ENCODE measurements around the gene NRP1.

NRP1 gene

DNA sequence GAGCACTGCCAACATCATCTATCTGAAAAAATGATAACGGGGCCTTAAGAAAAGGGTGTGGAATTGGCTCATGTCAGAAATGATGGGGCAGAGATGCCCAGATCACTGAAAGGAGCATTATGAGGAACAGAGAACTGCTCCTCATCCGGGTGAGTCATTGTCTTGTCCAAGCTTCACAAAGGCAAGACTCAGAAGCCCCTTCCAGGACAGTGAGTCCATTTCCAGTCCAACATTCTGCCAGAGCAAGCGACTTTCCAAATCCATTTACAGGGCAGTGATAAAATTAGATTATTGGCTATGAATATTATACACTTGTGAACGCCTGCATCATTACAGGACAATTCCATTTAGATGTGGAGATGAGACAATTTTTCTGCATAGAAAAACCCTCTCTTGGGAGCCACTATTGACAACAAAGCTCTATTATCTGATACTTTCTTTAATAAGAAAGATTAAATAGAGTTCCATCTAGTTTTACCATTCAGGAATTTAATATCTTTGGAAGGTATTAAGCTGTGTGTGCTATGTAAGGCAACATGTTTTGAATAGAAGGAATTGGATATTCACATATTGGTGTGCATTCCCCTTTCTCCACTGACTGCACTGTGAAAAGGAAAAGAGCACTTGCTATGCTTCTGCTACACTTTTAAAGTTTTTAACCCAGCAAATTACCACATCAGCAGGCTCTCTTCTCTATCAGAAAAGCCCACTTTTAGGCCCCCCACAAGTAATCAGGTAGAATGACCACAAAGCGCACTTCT lies 159.6 kb downstream of the NRP1 start:
- DNase-seq = no peak

DNA sequence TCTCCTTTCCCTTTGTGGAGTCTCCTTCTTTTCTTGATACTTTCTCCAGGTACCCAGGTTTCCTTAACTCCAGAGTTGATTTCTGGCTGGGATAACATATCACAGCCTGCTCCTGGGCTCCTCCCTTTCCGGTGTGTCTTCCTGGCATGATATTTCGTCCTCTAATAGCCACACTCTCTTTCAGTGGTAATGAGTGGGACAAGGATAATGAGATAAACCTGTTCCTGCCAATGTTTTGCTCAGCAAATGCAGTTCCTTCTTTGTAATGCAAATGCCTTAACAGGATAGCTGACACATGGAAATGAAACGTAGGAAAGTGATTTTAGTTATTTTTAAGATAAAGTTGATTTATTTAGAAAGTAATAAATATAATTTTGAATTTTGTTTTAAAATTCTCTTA lies 168.6 kb downstream of the NRP1 start:
- DNase-seq = no peak

DNA sequence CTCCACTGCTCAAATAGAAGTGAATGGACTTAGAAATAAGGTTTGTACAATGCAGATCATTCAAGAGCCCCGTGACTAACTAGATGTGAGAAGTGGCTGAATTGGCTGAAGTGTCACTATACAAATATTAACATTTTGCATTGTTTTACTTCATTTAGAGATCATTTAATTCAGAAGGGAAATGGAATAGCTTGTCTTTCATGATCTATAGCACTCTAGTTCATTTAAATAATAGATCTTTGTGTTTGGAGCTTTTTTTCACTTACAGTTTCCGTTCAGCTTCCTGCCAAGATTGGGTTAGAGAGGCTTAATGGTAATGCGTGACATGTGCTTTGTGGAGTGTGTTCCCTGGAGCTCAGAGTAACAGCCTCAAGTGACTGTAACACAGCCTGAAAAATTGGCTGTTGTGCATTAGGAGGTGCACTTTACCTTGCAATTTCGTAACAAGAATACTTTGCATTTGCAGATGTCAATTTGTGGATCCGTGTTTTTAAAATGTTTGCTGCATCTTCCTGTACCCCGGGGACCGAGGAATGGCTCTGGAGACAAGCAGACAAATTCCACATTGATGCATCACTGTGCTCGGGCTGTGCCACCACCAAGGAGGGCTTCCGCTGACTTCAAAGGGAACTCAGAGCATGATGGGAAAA lies 170.3 kb downstream of the NRP1 start:
- DNase-seq = no peak

DNA sequence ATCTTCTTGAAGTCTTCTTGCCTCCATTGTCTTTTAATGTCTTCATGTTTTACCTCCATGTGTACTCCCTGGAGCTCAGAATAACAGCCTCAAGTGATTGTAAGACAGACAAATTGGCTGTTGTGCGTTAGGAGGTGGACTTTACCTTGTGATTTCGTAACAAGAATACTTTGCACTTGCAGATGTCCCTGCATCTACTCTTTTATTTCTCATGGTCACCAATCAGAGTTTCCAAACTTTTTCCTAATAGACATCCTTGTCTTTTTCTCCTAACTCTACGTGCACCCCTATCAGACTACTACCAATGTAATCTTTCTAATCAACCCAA lies 172.3 kb downstream of the NRP1 start:
- no peak for DNase-seq

DNA sequence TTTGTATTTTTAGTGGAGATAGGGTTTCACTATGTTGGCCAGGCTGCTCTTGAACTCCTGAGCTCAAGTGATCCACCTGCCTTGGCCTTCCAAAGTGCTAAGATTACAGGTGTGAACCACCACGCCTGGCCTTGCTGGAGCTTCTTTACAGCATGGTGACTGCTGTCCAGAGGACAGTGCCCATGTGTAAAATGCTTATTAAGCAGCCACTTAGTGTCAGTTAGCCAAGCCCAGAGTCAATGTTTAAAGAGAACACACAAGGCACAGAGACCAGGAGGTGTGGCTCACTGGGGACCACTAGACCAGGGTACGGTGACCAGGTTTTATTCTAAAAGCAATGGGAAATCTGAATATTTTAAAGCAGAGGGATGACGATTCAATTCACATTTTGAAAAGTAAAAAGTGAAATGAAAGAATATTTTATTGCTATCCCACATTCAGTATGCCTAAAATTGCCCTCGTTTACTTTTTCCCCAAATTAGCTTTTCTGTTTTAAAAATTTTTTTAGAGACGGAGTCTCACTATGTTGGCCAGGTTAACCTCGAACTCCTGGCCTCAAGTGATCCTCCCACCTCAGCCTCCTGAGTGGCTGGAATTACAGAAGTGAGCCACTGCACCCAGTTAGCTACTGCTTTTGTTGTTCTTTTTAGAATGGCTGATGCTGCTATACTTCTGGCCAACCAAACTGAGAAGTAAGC lies 172.8 kb downstream of the NRP1 start:
- DNase-seq = no peak

DNA sequence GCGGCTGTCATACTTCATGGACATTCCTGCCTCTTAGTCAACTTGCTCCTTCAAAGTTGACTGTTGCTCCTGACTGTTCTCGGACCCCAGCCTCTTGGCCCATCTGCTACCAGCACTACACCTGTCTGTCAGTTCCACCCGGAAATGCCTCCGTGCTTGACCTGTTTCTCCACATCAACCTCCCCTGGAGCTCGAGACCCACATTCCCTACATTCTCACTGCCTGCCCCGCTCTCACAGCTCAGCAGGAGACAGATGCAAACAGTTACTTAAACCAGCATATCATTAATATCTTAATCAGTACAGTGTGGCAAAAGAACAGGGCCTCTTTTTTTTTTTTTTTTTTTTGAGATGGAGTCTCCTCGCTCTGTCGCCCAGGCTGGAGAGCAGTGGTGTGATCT lies 174.3 kb downstream of the NRP1 start:
- no peak for DNase-seq

DNA sequence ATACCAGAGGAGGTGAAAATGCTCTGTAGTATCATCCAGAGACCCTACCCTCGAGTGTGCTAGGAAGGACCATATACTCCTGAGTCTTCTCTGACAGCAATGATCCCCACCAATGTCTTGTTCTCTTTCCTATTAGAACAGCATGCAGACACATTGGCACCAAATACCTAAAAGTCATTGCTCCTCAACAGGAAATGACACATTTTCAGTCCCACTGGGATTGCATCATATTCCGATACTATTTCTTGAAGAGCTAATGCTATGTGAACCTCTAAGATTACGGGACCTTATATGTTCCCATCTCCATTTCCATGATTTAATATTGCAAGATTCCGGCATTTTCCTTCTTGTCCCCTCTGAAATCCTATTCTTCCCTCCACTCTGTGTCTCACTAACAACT lies 177.4 kb downstream of the NRP1 start:
- no peak for DNase-seq

DNA sequence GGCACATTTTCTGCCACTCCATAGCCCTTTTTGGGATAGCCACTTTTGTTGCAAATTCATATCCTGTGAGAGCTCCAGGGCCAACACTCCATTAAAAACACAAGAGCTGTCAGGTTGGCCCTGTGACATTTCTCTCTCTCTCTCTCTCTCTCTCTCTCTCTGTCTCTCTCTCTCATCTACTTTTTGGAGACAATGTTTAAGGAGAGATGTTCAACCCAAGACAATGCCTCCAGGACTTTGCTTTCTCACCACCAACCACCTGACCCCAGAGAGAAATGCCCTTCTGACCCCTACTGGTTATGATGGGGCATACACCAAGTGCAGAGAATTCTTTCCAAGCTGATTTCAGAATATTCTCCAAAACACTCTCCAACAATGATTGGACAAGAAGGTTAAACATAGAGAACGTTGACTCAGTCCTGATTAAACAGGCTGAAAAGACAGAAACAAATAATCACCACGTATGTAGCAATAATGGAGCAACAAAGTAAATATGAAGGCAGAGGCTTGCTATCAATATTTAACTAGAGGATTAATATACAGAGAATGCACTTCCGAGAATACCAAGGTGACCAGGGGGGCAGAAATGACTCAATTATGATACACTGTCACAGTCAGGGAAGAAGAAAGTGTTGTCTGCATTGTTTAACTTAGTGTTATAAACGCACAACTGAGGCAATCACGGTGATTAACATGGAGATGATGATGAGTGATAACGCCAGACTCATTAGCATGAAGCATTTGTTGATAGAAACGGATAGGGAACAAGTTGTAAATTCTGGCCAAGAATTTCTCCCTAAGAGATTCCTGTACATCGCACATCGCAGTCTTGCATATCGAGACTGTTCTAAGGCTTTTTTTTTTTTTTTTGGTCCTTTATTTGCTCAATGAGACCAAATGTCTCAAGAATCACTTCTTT lies 178.5 kb downstream of the NRP1 start:
- DNase-seq = peak; percentile 38

DNA sequence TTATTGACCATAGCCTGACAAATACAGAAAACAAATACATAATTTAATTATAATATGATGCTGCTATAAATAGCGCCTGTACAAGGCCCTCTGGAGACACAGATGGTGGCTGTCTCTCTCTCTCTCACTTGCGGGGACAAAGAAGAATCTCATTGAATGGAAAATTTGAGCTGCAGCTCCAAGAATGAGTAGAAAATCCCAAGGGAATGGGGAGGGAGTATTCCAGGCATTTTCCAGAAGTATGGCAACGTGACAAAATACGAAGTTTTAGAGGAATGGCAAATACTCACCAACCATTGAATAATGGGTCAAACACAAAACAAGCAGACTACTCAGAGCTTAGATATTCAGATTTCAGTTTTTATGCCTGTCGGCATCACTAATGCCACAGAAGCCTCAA lies 179.9 kb downstream of the NRP1 start:
- no peak for DNase-seq

DNA sequence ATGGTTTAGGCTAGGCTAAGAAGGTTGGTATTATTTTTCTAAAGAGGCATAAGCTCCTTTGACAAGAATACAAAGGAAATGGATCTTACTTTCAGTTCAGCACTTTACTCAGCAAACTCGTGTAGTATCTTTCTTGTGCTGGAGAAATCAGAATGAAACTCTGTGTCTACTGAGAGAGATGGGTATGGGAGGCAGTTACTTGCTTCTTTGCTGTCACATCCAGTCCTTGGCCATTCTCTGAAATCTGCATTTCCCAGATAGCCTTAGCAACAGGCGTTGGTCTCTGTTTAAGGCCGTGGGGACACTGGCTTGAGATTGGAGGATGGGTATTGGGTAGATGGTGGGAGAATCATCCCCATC lies 180.5 kb downstream of the NRP1 start:
- DNase-seq = no peak

DNA sequence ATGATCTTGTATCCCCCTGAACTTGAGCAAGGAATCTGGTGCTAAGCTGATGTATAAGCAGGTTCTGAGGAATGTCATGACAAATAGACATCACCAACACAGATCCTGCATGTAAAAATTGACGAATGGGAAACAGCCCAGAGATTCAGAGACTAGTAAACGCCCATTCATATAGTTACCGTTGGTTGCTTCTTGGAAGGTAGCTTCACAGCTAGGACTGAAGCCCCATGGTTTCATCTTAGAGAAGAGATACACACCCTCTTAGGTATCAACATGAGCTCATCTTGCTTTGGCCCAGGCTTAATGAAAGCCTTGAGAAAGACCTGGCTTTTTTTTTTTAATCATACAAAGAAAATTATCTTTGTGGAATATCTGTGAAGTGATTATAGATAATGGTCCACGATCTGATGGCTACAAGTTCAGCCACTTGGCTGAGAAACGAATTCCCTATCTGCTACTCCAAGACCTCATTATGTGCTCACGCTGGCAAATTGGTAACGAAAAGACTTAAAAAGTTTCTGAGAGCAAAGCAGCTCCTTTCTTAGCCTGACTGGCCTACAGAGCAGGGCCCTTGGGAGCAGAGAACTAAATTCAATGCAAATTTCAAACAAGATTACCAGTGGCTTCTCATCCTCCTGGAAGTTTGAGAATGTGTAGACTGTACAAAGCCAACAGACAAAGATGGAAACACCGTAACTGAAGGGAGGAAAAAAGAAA lies 181.1 kb downstream of the NRP1 start:
- no peak for DNase-seq

DNA sequence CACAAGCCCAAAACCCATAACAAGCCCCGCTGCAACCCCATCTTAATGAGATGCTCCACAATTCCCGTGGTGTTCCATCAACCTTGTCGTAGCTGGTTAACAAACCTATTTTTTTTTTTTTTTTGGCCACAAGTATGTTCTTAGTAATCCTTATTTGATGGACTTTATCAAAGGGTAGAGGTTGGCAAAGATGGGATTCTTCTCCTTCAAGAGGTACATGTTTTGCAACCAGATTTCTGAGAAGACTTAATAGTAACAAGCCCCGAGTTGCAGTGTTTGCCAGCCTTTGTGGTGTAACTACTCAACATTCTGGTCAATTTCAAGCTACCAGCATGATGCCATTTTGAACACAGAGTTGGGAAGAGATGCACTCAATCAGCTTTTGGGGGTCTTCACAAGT lies 181.7 kb downstream of the NRP1 start:
- no peak for DNase-seq

DNA sequence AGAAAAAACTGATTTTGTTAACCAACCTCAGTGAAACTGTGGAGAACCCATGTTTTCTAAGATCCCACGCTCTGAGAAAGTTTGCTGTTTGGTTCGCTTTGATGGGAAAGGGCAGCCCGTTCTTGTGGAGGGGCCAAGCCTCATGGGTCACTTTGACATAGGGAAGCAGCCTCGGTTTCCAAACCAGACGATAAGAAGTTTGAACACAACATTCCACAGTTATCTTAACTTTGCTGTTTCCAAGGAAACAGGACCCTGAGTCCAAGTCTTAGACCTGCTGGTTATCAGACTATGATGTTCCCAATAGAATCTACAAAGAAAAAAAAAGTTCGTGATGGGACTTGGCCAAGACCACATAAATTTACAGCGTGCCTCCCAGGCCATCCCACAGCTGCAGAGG lies 182.3 kb downstream of the NRP1 start:
- no peak for DNase-seq

DNA sequence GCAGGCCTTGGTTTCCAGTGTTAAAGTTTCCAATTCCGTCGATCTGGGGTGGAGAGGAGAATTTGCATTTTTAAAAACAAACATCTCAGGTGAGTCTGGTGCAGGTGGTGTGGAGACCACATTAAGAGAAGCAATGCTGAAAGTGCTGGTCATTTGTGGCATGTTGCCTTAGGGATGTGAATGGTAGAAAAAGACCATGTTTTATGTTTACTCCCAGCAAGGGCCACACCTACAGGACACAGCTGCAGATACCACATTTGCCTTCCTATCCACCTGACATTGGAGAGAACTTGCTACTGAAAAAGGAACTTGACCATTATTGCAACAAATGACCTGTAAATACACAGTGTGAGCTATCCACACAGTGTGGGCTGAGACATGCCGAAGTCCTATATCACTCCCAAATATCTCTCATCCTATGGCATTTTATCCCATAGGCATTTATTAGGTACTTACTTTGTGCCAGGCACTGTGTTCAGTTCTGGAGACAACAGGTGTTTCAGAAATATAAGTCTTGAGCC lies 183.1 kb downstream of the NRP1 start:
- no peak for DNase-seq

DNA sequence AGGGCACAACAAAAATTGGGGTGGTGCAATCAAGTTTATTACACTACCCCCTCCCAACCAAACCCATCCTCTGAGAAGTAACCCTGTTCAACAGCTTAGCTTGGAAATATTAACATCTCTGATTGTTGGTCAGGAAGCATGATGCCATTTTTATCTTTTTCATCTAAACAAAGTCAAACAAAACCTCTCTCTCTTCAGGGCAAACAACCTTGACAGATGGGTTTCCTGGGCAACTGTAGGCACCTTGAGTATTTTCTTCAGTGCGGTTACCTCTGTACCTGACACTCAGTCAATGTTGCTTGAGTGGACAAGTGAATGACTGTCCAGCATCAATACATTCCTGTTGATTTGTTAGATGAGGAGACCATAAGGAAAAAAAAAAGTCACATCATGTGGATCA lies 183.6 kb downstream of the NRP1 start:
- peak; percentile 18 for DNase-seq

DNA sequence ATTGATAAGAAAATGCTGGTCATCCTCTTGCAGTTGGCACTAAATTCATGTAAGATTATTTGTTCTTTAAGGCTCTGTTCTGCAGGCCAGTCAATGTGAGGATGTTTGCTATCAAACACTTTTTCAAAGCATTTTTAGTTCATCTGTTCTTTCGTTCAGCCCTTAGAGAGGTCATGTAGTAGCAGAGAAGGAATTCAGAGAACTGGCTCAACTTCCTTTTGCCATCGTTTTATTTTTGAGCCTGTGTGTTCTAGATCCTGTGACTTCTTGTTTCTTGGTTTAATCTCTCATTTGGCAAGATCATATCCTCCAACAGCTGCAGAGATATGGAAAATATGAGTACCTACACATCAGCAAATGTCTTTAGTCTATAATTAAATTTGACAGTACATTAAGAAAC lies 184.3 kb downstream of the NRP1 start:
- DNase-seq = no peak

DNA sequence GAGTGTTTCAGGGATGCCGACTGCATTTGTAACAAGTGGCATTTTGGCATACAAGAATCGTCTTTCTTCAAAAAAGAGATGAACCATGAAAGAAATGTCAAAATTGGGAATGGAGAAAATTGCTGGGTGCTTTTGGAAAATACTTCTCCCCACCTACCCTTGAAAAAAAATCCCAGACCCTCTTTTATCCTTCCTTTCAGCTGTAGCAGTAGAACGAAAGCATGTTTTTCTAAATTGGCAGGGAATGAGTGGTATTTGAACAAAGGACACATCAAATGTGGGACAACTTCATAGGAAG lies 187.5 kb downstream of the NRP1 start:
- DNase-seq = no peak

DNA sequence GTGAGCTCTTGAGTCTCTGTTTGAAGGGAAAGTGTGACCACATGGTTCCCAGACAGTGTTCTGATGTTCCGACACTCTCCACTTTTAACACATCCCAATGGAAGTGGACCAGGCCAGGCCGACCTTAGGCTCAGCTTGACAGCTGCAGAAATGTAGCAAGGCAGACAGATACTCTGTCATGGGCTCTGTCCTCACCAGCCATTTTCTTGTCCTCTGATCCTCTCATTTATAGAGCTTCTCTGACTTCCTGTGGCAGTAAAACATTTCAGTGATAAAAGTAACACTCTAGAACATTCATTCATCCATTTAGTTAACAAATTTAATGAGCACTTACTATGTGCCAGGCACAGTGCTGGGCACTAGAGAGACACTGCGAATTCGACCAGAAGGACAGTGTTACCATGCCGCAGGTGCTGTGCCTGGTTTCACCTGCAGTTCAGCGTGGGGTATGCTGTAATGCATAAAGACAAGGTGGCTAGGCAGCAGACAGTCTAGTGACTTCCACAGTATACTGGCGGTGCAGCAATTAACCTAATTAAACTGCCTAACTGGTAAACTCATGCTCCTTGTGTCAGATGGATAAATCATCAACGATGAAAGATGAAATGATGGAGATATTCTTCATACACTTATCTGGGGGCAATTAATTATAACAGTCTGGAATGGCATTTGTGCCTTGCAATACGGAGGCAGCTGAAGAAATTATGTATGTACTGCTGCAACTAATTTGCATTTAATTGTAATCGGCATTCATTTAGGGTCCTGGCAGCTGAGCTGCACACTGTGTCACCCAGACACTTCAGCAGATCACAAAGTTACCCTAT lies 188.1 kb downstream of the NRP1 start:
- no peak for DNase-seq

DNA sequence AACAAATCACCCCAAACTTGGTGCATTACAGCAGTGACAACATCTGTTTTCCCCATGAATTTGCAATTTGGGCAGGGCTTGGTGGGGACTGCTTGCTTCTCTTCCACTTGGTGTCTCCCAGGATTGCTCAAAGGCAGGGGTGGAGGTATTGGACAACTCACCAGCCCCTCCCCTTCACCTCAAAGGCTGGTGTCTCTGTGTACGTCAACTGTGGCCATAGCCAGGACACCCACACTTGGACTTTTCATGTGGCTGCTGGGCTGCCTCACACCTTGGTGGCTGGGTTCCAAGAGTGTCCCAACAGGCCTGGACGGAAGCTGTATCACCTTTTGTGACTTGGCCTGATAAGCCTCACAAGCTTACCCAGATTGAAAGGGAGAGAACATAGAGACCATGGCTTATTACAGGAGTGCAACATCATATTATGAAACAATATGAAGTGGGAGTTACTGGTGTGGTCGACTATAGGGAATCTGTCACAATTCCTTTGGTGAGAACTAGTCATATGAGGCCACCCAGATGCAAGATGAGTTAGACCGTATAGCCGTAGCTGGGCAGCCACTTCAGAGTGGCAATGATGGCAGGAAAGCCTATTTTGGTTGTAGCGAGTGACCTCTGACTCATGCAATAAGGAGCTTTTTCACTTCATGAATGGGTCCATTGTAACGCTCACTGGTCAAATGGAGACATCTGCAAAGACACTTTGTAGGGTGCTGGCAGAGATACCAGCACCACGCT lies 188.8 kb downstream of the NRP1 start:
- no peak for DNase-seq

DNA sequence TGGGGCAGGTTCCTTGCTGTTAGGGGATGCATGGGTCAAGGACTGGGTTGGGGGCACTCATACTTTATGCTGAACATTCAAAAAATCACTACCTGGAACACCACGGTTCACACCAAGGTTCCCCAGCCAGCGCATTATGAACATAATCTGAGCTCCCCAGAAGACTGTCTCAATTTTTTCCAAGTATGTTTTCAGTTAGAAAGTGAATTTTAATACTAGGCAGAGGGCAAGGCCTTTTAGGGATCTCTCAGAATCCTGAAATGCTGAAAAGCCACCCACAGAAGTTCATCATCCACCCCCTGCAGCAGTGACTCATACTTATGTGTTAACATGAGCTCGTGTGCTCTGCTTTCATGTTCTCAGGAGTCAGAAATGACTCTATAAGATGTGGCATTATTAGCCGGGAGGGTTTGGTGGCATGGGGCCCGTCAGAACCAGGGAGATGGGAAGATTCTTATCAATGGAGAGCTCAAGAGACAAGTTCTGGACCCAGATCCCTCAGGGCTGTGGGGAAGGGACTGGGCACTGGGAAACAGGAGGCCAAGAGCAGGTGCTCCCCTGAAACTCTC lies 191.2 kb downstream of the NRP1 start:
- DNase-seq = no peak

DNA sequence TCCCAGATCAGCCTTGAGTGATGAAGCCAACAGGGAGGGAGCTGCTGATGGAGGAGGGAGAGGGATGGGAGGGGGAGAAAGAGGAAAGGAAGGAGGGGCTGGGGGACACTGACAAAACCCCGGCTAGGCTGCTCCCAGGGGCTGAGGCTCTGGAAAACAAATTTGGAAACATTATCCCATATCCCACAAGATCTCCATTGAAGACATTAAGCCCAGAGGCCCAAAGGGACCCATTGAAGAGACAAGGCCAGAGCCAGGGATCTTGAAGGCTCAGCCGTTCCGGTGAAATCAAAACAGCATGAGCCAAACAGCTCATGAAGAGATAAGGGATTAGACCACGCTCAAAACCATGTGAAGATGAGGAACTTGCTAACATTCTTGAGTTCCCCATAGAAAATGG lies 192.2 kb downstream of the NRP1 start:
- no peak for DNase-seq

All from CD4-positive, alpha-beta T cell treated with Interferon gamma for 1 hour (primary cell).